ENCODE data around the gene DHX38. TPM values are rescaled to one million over a fixed set of nuclear protein-coding genes. Genes with fewer than 3 reads are reported as not detected.

The DHX38 gene
- total and polyA plus RNA-seq, 2 of the 13 experiments (the other 11 are each of a cell fraction or from before 2014, with no cell fraction given) = 54.4 to 85.9 TPM

GRCh38 chr16:72091217-72091616 lies 2.4 kb upstream of the DHX38 start (continued):
- no peak for TF ChIP-seq FIP1L1 (IDR thresholded peaks at IDR 0.05; ENCODE audit: borderline replicate concordance, insufficient read depth, low read depth, low read length)
- no peak for TF ChIP-seq YY1 (IDR thresholded peaks at IDR 0.05; ENCODE audit: insufficient read depth, insufficient replicate concordance, low read depth, low read length)
- TF ChIP-seq ZNF549 (CRISPR knock-in tag; IDR thresholded peaks at IDR 0.05) = no peak
- TF ChIP-seq, protein P1, sequence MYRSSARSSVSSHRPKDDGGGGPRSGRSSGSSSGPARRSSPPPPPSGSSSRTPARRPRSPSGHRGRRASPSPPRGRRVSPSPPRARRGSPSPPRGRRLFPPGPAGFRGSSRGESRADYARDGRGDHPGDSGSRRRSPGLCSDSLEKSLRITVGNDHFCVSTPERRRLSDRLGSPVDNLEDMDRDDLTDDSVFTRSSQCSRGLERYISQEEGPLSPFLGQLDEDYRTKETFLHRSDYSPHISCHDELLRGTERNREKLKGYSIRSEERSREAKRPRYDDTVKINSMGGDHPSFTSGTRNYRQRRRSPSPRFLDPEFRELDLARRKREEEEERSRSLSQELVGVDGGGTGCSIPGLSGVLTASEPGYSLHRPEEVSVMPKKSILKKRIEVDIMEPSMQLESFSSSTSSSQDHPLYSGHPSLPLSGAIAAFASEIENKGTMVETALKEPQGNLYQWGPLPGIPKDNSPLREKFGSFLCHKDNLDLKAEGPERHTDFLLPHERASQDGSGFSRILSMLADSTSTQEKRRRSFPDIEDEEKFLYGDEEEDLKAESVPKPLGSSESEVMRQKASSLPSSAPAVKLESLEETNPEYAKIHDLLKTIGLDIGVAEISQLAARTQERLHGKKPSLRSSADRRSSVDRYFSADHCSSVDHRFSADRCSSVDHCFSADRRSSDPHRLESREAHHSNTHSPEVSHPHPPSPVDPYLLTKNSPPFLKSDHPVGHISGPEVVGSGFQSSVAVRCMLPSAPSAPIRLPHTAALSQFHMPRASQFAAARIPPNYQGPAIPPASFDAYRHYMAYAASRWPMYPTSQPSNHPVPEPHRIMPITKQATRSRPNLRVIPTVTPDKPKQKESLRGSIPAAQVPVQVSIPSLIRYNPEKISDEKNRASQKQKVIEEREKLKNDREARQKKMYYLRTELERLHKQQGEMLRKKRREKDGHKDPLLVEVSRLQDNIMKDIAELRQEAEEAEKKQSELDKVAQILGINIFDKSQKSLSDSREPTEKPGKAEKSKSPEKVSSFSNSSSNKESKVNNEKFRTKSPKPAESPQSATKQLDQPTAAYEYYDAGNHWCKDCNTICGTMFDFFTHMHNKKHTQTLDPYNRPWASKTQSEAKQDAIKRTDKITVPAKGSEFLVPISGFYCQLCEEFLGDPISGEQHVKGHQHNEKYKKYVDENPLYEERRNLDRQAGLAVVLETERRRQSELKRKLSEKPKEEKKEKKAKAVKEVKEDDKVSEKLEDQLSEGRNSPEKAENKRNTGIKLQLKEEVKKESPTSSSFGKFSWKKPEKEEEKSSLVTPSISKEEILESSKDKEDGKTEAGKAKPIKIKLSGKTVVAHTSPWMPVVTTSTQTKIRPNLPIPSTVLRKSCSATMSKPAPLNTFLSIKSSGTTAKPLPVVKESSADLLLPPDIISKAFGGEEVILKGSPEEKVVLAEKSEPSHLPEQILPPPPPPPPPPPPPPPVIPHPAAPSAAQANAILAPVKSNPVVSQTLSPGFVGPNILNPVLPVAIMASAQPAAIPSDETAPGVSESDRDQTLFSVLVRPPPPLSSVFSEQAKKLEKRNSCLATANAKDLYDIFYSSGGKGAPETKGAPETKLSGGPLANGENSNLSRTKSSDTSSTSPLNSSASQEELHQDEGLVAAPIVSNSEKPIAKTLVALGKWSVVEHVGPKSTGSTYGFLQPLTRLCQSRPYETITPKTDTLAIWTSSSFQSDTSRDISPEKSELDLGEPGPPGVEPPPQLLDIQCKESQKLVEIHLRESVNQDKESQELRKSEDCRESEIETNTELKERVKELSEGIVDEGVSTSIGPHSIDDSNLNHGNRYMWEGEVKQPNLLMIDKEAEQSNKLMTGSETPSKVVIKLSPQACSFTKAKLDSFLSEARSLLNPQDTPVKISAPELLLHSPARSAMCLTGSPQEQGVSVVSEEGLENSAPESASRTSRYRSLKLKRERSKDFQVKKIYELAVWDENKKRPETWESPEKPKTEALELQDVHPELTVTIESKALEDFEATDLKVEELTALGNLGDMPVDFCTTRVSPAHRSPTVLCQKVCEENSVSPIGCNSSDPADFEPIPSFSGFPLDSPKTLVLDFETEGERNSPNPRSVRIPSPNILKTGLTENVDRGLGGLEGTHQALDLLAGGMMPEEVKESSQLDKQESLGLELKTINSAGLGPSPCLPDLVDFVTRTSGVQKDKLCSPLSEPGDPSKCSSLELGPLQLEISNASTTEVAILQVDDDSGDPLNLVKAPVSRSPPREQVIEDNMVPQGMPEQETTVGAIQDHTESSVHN (CRISPR knock-in tag; IDR thresholded peaks at IDR 0.05) = no peak
- no peak for TF ChIP-seq ZNF572 (CRISPR knock-in tag; IDR thresholded peaks at IDR 0.05)
